ENCODE measurements around the gene SDK1.

SDK1 gene

DNA sequence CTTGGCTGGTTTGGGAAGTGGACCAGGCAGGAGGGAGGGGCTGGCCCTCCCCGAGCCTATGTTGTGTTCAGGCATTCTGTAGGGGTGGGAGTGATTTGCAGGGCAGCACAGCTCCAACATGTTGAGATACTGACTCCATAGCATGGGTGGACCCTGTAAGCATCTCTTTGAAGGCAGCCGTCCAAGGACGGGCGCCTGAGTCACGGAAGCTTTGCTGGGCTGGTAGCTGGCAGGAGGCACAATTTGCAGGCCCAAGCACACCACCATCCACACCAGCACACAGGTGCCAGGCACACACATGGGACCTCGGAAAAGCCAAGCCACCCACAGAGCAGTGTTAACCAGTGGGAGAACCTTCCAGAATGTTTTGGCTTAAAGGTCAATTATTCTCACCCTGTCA, 875.9 kb downstream of the SDK1 start:
- no peaks in the 10 kb centered on the region for H3K27me3 ChIP-seq (ENCODE audit: insufficient read depth, poor library complexity, severe bottlenecking)
- DNase-seq (ENCODE audit: low spot score) (no peak), ATAC-seq (ENCODE audit: low read depth) (no peak)
- H3K27ac ChIP-seq (ENCODE audit: poor library complexity, severe bottlenecking), result no peak overlapping the region
- TF ChIP-seq, protein P1, sequence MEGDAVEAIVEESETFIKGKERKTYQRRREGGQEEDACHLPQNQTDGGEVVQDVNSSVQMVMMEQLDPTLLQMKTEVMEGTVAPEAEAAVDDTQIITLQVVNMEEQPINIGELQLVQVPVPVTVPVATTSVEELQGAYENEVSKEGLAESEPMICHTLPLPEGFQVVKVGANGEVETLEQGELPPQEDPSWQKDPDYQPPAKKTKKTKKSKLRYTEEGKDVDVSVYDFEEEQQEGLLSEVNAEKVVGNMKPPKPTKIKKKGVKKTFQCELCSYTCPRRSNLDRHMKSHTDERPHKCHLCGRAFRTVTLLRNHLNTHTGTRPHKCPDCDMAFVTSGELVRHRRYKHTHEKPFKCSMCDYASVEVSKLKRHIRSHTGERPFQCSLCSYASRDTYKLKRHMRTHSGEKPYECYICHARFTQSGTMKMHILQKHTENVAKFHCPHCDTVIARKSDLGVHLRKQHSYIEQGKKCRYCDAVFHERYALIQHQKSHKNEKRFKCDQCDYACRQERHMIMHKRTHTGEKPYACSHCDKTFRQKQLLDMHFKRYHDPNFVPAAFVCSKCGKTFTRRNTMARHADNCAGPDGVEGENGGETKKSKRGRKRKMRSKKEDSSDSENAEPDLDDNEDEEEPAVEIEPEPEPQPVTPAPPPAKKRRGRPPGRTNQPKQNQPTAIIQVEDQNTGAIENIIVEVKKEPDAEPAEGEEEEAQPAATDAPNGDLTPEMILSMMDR (IDR thresholded peaks at IDR 0.05; ENCODE audit: poor library complexity, severe bottlenecking), result no peak
- no peak overlapping the region for H3K4me3 ChIP-seq (ENCODE audit: severe bottlenecking)
- no peaks in the 10 kb centered on the region for H3K36me3 ChIP-seq (ENCODE audit: low read depth)
- H3K4me1 ChIP-seq (ENCODE audit: insufficient read depth, poor library complexity, severe bottlenecking), result no peaks in the 10 kb centered on the region
- H3K9me3 ChIP-seq (ENCODE audit: severe bottlenecking), result no peaks in the 10 kb centered on the region

DNA sequence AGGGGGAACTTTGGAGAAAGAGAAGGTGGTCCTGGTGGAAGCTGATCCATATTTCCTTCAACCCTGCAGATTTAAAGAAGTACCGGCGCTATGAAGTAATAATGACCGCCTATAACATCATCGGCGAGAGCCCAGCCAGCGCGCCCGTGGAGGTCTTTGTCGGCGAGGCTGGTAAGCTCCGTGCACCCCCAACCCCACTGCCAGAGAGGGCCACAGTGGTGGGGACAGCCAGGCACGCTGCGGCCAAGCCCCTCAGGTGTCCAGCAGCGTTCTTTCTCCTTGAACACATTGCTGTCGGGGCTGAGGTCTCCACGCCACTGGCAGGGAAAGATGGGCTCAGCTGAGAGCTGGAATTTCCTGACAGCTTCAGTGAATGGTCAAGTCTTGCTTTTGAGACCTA, 877.4 kb downstream of the SDK1 start:
- Histone ChIP-seq H3K27me3 (ENCODE audit: insufficient read depth, poor library complexity, severe bottlenecking) (no peaks in the 10 kb centered on the region), H3K9me3 (ENCODE audit: severe bottlenecking) (no peaks in the 10 kb centered on the region), H3K4me3 (ENCODE audit: severe bottlenecking) (no peak overlapping the region), H3K4me1 (ENCODE audit: insufficient read depth, poor library complexity, severe bottlenecking) (no peaks in the 10 kb centered on the region), H3K27ac (ENCODE audit: poor library complexity, severe bottlenecking) (no peak overlapping the region), H3K36me3 (ENCODE audit: low read depth) (no peaks in the 10 kb centered on the region)
- TF ChIP-seq, protein P1 (IDR thresholded peaks at IDR 0.05; ENCODE audit: poor library complexity, severe bottlenecking), result no peak
- ATAC-seq (ENCODE audit: low read depth) (no peak), DNase-seq (ENCODE audit: low spot score) (no peak)

DNA sequence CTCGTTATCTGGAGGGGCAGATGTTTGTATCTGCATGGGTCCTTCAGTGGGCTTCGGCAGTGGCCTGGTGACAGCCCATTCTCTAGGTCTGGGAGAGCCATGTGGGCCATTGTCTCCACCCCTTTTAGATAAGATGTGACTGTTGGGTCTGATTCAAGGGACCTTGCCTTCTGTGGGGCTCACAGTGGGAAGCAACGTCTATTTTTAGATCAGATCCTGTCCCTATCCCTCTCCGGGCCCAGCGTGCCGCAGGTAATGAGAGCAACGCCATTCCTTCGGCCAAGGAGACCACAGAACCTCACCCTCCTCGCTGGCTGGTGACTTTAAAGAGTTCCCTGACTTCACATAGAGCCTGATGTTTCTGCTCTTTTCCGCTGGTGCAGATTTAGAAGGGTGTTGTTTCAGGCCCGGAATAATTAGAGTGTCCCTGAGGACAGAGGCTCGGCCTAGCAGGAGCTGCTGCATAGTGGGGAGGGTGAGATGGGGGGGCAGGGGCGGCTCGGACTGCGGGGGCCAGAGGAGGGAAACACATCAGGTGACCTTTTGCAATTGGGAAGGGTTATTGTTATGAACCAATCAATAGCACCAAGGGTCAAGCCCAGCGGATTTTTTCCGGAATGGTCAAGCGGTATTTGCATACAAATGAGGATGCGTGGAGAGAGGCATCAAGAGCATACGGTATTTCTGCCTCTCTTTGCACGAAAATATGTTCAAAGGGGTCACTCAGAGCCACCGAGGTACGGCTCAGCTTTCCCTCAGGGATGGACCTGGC, 878.0 kb downstream of the SDK1 start:
- Histone ChIP-seq H3K36me3 (ENCODE audit: low read depth) (no peaks in the 10 kb centered on the region), H3K4me1 (ENCODE audit: insufficient read depth, poor library complexity, severe bottlenecking) (no peaks in the 10 kb centered on the region), H3K27me3 (ENCODE audit: insufficient read depth, poor library complexity, severe bottlenecking) (no peaks in the 10 kb centered on the region), H3K27ac (ENCODE audit: poor library complexity, severe bottlenecking) (no peak overlapping the region), H3K9me3 (ENCODE audit: severe bottlenecking) (no peaks in the 10 kb centered on the region), H3K4me3 (ENCODE audit: severe bottlenecking) (no peak overlapping the region)
- ATAC-seq (ENCODE audit: low read depth) (no peak), DNase-seq (ENCODE audit: low spot score) (no peak)
- TF ChIP-seq, protein P1 (IDR thresholded peaks at IDR 0.05; ENCODE audit: poor library complexity, severe bottlenecking), result no peak

DNA sequence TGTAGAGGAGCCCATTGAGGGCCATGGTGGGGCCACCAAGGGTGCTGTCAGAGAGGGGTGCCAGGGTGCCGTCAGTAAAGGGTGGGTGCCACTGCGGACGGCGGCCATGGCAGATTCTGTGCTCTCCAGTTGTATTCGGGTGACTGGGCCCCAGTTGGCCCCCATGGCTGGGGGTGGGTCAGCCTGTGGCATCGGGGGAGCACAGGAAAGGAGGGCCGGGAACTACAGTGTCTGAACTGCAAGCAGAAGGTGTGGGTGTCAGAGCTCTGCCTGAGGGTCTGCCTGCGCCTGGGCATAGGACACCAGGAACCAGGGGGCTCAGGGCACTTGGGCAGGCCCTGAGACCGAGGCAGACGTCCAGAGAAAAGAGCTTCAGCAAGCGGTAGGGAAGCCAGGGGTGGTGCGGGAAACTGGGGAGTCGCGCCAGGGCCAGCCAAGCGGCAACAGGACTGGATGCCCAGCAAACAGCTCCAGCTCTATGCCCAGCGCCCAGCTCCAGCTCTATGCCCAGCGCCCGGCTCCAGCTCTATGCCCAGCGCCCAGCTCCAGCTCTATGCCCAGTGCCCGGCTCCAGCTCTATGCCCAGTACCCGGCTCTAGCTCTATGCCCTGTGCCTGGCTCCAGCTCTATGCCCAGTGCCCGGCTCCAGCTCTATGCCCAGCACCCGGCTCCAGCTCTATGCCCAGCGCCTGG, 878.8 kb downstream of the SDK1 start:
- no peaks in the 10 kb centered on the region for H3K27me3 ChIP-seq (ENCODE audit: insufficient read depth, poor library complexity, severe bottlenecking)
- no peaks in the 10 kb centered on the region for H3K36me3 ChIP-seq (ENCODE audit: low read depth)
- H3K27ac ChIP-seq (ENCODE audit: poor library complexity, severe bottlenecking), result no peak overlapping the region
- H3K4me1 ChIP-seq (ENCODE audit: insufficient read depth, poor library complexity, severe bottlenecking), result no peaks in the 10 kb centered on the region
- TF ChIP-seq, protein P1 (IDR thresholded peaks at IDR 0.05; ENCODE audit: poor library complexity, severe bottlenecking), result no peak
- DNase-seq (ENCODE audit: low spot score) (no peak), ATAC-seq (ENCODE audit: low read depth) (no peak)
- H3K4me3 ChIP-seq (ENCODE audit: severe bottlenecking), result no peak overlapping the region
- H3K9me3 ChIP-seq (ENCODE audit: severe bottlenecking), result no peaks in the 10 kb centered on the region

DNA sequence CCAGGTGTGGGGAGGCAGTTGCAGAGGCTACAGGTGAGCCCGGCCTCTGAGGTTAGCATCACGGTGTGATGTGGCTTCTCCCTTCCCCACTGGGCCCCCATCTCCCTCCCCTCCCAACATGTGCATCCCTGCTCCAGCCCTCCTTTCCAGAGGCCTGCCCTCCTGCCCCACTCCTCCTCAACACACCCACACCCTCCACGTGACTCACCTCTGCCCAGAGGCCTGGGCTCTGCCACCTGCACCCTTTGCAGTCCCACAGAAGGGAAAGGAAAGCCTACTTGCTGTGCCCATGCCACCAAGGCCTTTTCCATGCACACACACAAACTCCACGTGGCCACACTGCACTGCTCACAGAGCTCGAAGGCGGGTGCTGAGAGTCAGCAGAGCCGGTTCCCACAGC, 880.4 kb downstream of the SDK1 start:
- Histone ChIP-seq H3K36me3 (ENCODE audit: low read depth) (no peaks in the 10 kb centered on the region), H3K27me3 (ENCODE audit: insufficient read depth, poor library complexity, severe bottlenecking) (no peaks in the 10 kb centered on the region), H3K4me1 (ENCODE audit: insufficient read depth, poor library complexity, severe bottlenecking) (no peaks in the 10 kb centered on the region), H3K9me3 (ENCODE audit: severe bottlenecking) (no peaks in the 10 kb centered on the region), H3K4me3 (ENCODE audit: severe bottlenecking) (no peak overlapping the region), H3K27ac (ENCODE audit: poor library complexity, severe bottlenecking) (no peak overlapping the region)
- no peak for DNase-seq (ENCODE audit: low spot score)
- TF ChIP-seq, protein P1 (IDR thresholded peaks at IDR 0.05; ENCODE audit: poor library complexity, severe bottlenecking), result no peak
- ATAC-seq (ENCODE audit: low read depth), result no peak

Data from RWPE2 (cell line).